AG09309 (cell line): ENCODE results near the gene TFF1.

Experiments used
- DNase-seq: peaks from one replicate; pipeline ENCODE4 v3.0.0-alpha.2; 2010; ENCODE audit warnings: low read depth
- H3K4me3 ChIP-seq: 2 replicates; pipeline ENCODE4 v1.5.1; 2011; ENCODE audit warnings: mild to moderate bottlenecking, low read depth, low read length, moderate library complexity; ENCODE audit not compliant: control insufficient read depth
- TF ChIP-seq, protein P1 (sequence below): IDR thresholded peaks from 2 replicates; pipeline ENCODE4 v1.5.1; 2011; ENCODE audit warnings: mild to moderate bottlenecking, low read depth, low read length, inconsistent platforms; ENCODE audit not compliant: insufficient read depth, control insufficient read depth; ENCODE audit errors: missing control alignments

TFF1 gene

GRCh38 chr21:42358937-42359336 lies 7.4 kb downstream of the TFF1 start:
- no peak overlapping the region for H3K4me3 ChIP-seq
- DNase-seq = no peak
- TF ChIP-seq, protein P1, sequence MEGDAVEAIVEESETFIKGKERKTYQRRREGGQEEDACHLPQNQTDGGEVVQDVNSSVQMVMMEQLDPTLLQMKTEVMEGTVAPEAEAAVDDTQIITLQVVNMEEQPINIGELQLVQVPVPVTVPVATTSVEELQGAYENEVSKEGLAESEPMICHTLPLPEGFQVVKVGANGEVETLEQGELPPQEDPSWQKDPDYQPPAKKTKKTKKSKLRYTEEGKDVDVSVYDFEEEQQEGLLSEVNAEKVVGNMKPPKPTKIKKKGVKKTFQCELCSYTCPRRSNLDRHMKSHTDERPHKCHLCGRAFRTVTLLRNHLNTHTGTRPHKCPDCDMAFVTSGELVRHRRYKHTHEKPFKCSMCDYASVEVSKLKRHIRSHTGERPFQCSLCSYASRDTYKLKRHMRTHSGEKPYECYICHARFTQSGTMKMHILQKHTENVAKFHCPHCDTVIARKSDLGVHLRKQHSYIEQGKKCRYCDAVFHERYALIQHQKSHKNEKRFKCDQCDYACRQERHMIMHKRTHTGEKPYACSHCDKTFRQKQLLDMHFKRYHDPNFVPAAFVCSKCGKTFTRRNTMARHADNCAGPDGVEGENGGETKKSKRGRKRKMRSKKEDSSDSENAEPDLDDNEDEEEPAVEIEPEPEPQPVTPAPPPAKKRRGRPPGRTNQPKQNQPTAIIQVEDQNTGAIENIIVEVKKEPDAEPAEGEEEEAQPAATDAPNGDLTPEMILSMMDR = no peak

GRCh38 chr21:42358261-42358660 lies 8.1 kb downstream of the TFF1 start:
- TF ChIP-seq, protein P1 = no peak

DNA sequence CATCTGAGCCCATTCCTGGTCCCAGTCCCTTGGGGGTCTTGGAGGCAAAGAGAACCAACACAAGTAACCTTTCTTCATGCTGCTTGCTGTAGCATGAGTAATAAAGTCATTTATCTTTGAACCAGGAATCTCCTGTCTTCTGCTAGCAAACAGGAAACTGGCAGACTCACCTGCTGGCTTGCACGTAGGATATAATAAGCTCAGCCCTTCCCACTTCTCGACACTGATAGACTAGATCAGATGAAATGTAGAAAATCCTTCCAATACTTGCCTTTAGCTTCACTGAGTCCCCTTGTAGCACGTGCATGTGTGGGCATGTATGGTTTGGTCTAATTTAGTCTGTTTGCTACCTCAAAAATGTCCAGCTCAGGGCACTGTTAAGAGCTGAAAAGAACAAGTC lies 9.0 kb downstream of the TFF1 start:
- H3K4me3 ChIP-seq = no peak overlapping the region
- TF ChIP-seq, protein P1 = no peak
- no peak for DNase-seq

More at GRCh38 chr21:42358261-42358660, 8.1 kb downstream of the TFF1 start:
- no peak for DNase-seq
- no peak overlapping the region for H3K4me3 ChIP-seq

- H3K4me3 ChIP-seq = no peak overlapping the region
- DNase-seq = no peak
- TF ChIP-seq, protein P1 = no peak
These were observed 9.7 kb downstream of the TFF1 start for GRCh38 chr21:42356650-42357049.

DNA sequence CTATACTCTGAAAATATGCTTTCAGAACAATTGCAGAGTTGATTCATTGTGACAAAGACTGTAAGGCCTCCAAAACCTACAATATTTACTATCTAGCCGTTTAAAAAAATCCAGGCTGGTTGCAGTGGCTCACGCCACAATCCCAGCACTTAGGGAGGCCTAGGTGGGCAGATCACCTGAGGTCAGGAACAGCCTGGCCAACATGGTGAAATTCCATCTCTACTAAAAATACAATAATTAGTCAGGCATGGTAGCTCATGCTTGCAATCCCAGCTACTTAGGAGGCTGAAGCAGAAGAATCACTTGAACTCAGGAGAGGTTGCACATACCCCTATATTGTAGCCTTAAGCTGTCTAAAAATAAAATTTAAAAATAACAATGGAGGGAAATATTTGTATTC lies 10.3 kb downstream of the TFF1 start:
- TF ChIP-seq, protein P1 = no peak
- no peak for DNase-seq
- H3K4me3 ChIP-seq = no peak overlapping the region

DNA sequence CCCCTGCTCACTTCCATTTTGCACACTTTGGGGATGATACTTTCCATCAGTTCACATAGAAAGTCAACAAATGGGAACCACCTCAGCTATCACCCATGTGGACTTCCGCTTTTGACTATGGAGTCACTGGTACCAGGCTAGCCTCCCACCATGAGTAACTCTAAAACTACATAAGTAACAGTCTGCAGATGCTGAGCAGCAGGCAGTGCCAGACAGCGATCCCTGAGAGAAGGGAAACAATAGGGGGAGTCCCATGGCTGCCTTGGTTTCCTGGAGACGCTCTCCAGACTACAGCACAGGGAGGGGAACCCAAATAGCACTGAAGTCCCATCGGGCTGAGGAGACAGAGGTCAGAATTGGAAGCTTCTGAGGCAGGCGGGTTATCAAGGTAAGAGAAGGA lies 12.7 kb downstream of the TFF1 start:
- DNase-seq = no peak
- H3K4me3 ChIP-seq = no peak overlapping the region
- TF ChIP-seq, protein P1 = no peak
